ENCODE results near the gene NLGN3. TPM values are rescaled to one million over a fixed set of nuclear protein-coding genes. Genes with fewer than 3 reads are reported as not detected.

The NLGN3 gene
- polyA plus RNA-seq, 1 donor from 2014 or later = 11.7 TPM

- TF ChIP-seq TAF1 (IDR thresholded peaks at IDR 0.05; ENCODE audit: low read depth) = no peak
- no peak for TF ChIP-seq MXI1 (conservative IDR thresholded peaks at IDR 0.05; ENCODE audit: poor library complexity, severe bottlenecking)
- TF ChIP-seq RAD21 (conservative IDR thresholded peaks at IDR 0.05) = no peak
- TF ChIP-seq POLR2AphosphoS5 (IDR thresholded peaks at IDR 0.05) = no peak
- no peak for TF ChIP-seq EZH2 (IDR thresholded peaks at IDR 0.05; ENCODE audit: borderline replicate concordance, insufficient read depth, low read length, poor library complexity, severe bottlenecking)
- no peak for TF ChIP-seq CTCF (IDR thresholded peaks at IDR 0.05; ENCODE audit: poor library complexity, severe bottlenecking)
- no peak for TF ChIP-seq SMC3 (conservative IDR thresholded peaks at IDR 0.05; ENCODE audit: poor library complexity)
- no peak for TF ChIP-seq EP300 (conservative IDR thresholded peaks at IDR 0.05; ENCODE audit: poor library complexity, severe bottlenecking)
- no peak for TF ChIP-seq REST (IDR thresholded peaks at IDR 0.05; ENCODE audit: borderline replicate concordance)
- H3K27me3 ChIP-seq (ENCODE audit: insufficient read depth, low read depth, low read length) = no peaks in the 10 kb centered on the region
- H3K4me2 ChIP-seq (ENCODE audit: low read length) = no peak overlapping the region
- H3K9me2 ChIP-seq (ENCODE audit: insufficient read depth, low read length) = no peaks in the 10 kb centered on the region
- H3K79me2 ChIP-seq (replicated peaks; ENCODE audit: insufficient read depth, low read length) = no peaks in the 10 kb centered on the region
- no peak overlapping the region for H3K9ac ChIP-seq (ENCODE audit: low read length)
- no peak overlapping the region for H3K27ac ChIP-seq (ENCODE audit: low read length)
- no peak overlapping the region for H3K4me3 ChIP-seq (ENCODE audit: low read length)
- H3F3A ChIP-seq (ENCODE audit: insufficient read depth, low read length, poor library complexity, severe bottlenecking) = no peaks in the 10 kb centered on the region
- H2AFZ ChIP-seq (ENCODE audit: low read depth, low read length) = no peak overlapping the region
- H3K36me3 ChIP-seq (ENCODE audit: insufficient read depth, low read length) = no peaks in the 10 kb centered on the region
- no peaks in the 10 kb centered on the region for H3K9me3 ChIP-seq (ENCODE audit: low read length)
- H4K20me1 ChIP-seq (ENCODE audit: insufficient read depth) = no peaks in the 10 kb centered on the region
These were observed 26.6 kb downstream of the NLGN3 start for GRCh38 chrX:71171110-71171801.

GRCh38 chrX:71173440-71173839 lies 28.8 kb downstream of the NLGN3 start:
- no peaks in the 10 kb centered on the region for H4K20me1 ChIP-seq (ENCODE audit: insufficient read depth)
- no peaks in the 10 kb centered on the region for H3K36me3 ChIP-seq (ENCODE audit: insufficient read depth, low read length)
- no peak overlapping the region for H2AFZ ChIP-seq (ENCODE audit: low read depth, low read length)
- H3F3A ChIP-seq (ENCODE audit: insufficient read depth, low read length, poor library complexity, severe bottlenecking) = no peaks in the 10 kb centered on the region
- H3K27me3 ChIP-seq (ENCODE audit: insufficient read depth, low read depth, low read length) = no peaks in the 10 kb centered on the region
- H3K79me2 ChIP-seq (replicated peaks; ENCODE audit: insufficient read depth, low read length) = no peaks in the 10 kb centered on the region
- no peak overlapping the region for H3K4me3 ChIP-seq (ENCODE audit: low read length)
- H3K4me2 ChIP-seq (ENCODE audit: low read length) = no peak overlapping the region
- H3K9me3 ChIP-seq (ENCODE audit: low read length) = no peaks in the 10 kb centered on the region
- peak; percentile 8 for TF ChIP-seq POLR2AphosphoS5 (IDR thresholded peaks at IDR 0.05)
- no peak for TF ChIP-seq TAF1 (IDR thresholded peaks at IDR 0.05; ENCODE audit: low read depth)
- TF ChIP-seq CTCF (IDR thresholded peaks at IDR 0.05; ENCODE audit: poor library complexity, severe bottlenecking) = no peak
- H3K9ac ChIP-seq (ENCODE audit: low read length) = no peak overlapping the region
- no peaks in the 10 kb centered on the region for H3K9me2 ChIP-seq (ENCODE audit: insufficient read depth, low read length)
- no peak overlapping the region for H3K27ac ChIP-seq (ENCODE audit: low read length)

All from neural cell (in vitro differentiated cells).